H9 (cell line): Measurements from ENCODE around the gene SCO2. TPM values are rescaled to one million over a fixed set of nuclear protein-coding genes. Genes with fewer than 3 reads are reported as not detected.

Experiments
- DNase-seq: peaks from one replicate; pipeline ENCODE4 v3.0.0-alpha.2; 2017
- H2AFZ ChIP-seq: one replicate; pipeline ENCODE4 v1.6.1; 2013; ENCODE audit warnings: mild to moderate bottlenecking, low read length, control low read depth, moderate library complexity
- H2AK5ac ChIP-seq: 2 replicates; pipeline ENCODE4 v1.6.1; 2013; ENCODE audit warnings: low read length, control low read depth, mixed read lengths; ENCODE audit not compliant: insufficient read length
- H2BK120ac ChIP-seq: one replicate; pipeline ENCODE4 v1.6.1; 2013; ENCODE audit warnings: low read depth, mild to moderate bottlenecking, low read length, control low read depth, inconsistent platforms; ENCODE audit not compliant: poor library complexity, severe bottlenecking
- H2BK12ac ChIP-seq: 2 replicates; pipeline ENCODE4 v1.6.1; 2013; ENCODE audit warnings: low read length, control low read depth, mixed read lengths, low read depth; ENCODE audit not compliant: insufficient read length
- H2BK15ac ChIP-seq: 2 replicates; pipeline ENCODE4 v1.6.1; 2013; ENCODE audit warnings: low read depth, low read length, control low read depth
- H2BK20ac ChIP-seq: one replicate; pipeline ENCODE4 v1.6.1; 2013; ENCODE audit warnings: low read depth, mild to moderate bottlenecking, low read length, control low read depth, inconsistent platforms; ENCODE audit not compliant: poor library complexity, severe bottlenecking
- H2BK5ac ChIP-seq: 2 replicates; pipeline ENCODE4 v1.6.1; 2013; ENCODE audit warnings: low read length, control low read depth, mixed read lengths; ENCODE audit not compliant: insufficient read length
- H3K14ac ChIP-seq: 2 replicates; pipeline ENCODE4 v1.6.1; 2013; ENCODE audit warnings: low read length, control low read depth; ENCODE audit not compliant: insufficient read depth
- H3K18ac ChIP-seq: 2 replicates; pipeline ENCODE4 v1.6.1; 2013; ENCODE audit warnings: low read depth, mild to moderate bottlenecking, mixed read lengths, low read length, control low read depth; ENCODE audit not compliant: insufficient read length
- H3K23ac ChIP-seq: 2 replicates; pipeline ENCODE4 v1.6.1; 2013; ENCODE audit warnings: low read length, control low read depth, mixed read lengths, low read depth; ENCODE audit not compliant: insufficient read length
- H3K23me2 ChIP-seq: 2 replicates; pipeline ENCODE4 v1.6.1; 2013; ENCODE audit warnings: low read depth, mild to moderate bottlenecking, mixed read lengths, low read length, control low read depth; ENCODE audit not compliant: insufficient read length, poor library complexity, severe bottlenecking
- H3K27ac ChIP-seq: 2 replicates; pipeline ENCODE4 v1.5.1; 2013; ENCODE audit warnings: low read length, control low read depth, mixed read lengths, low read depth; ENCODE audit not compliant: insufficient read length
- H3K27me3 ChIP-seq: 2 replicates; pipeline ENCODE4 v1.6.1; 2013; ENCODE audit warnings: low read length, control low read depth, inconsistent platforms; ENCODE audit not compliant: insufficient read depth
- H3K4ac ChIP-seq: 2 replicates; pipeline ENCODE4 v1.6.1; 2013; ENCODE audit warnings: low read depth, mild to moderate bottlenecking, control low read depth, inconsistent platforms, low read length, moderate library complexity
- H3K4me1 ChIP-seq: 2 replicates; pipeline ENCODE4 v1.6.1; 2013; ENCODE audit warnings: low read length, control low read depth, inconsistent platforms; ENCODE audit not compliant: insufficient read depth
- H3K4me2 ChIP-seq: 2 replicates; pipeline ENCODE4 v1.6.1; 2013; ENCODE audit warnings: low read length, control low read depth, mixed read lengths; ENCODE audit not compliant: insufficient read length, insufficient read depth
- H3K56ac ChIP-seq: 2 replicates; pipeline ENCODE4 v1.6.1; 2013; ENCODE audit warnings: low read depth, mild to moderate bottlenecking, mixed read lengths, low read length, control low read depth; ENCODE audit not compliant: insufficient read length
- H3K79me1 ChIP-seq: 2 replicates; pipeline ENCODE4 v1.6.1; 2013; ENCODE audit warnings: low read depth, mild to moderate bottlenecking, moderate library complexity, low read length, control low read depth, inconsistent platforms; ENCODE audit not compliant: insufficient read depth, poor library complexity, severe bottlenecking
- H3K79me2 ChIP-seq: 2 replicates; pipeline ENCODE4 v1.6.1; 2013; ENCODE audit warnings: low read length, control low read depth, inconsistent platforms; ENCODE audit not compliant: insufficient read depth
- H3K9ac ChIP-seq: 2 replicates; pipeline ENCODE4 v1.6.1; 2013; ENCODE audit warnings: low read length, control low read depth, mixed read lengths; ENCODE audit not compliant: insufficient read length; ENCODE audit errors: extremely low read depth
- H3K9me3 ChIP-seq: one replicate; pipeline ENCODE4 v1.6.1; 2013; ENCODE audit warnings: low read depth, low read length, inconsistent platforms; ENCODE audit not compliant: control insufficient read depth
- H3T11ph ChIP-seq: one replicate; pipeline ENCODE4 v1.6.1; 2013; ENCODE audit warnings: mild to moderate bottlenecking, low read length, control low read depth, inconsistent platforms
- H4K20me1 ChIP-seq: one replicate; pipeline ENCODE4 v1.6.1; 2013; ENCODE audit not compliant: control insufficient read depth, insufficient read length, insufficient read depth
- H4K5ac ChIP-seq: 2 replicates; pipeline ENCODE4 v1.6.1; 2013; ENCODE audit warnings: low read depth, mild to moderate bottlenecking, mixed read lengths, low read length, control low read depth; ENCODE audit not compliant: insufficient read length
- H4K8ac ChIP-seq: replicated peaks from 2 replicates; pipeline ENCODE4 v1.6.1; 2013; ENCODE audit warnings: low read length, control low read depth, mixed read lengths, low read depth; ENCODE audit not compliant: insufficient read length
- H4K91ac ChIP-seq: 2 replicates; pipeline ENCODE4 v1.6.1; 2013; ENCODE audit warnings: low read depth, mild to moderate bottlenecking, moderate library complexity, mixed read lengths, low read length, control low read depth; ENCODE audit not compliant: insufficient read length
- H3K27ac Mint-ChIP-seq, 3 experiments: 2 replicates in 2 of 3; 3 replicates in 1 of 3; pipeline ENCODE4 v1.8.0; 2020 to 2021; ENCODE audit warnings: mixed read lengths in 3 of 3, mild to moderate bottlenecking in 1 of 3, moderate library complexity in 1 of 3
- H3K27me3 Mint-ChIP-seq: 2 replicates; pipeline ENCODE4 v1.8.0; 2021; ENCODE audit warnings: low read depth, mild to moderate bottlenecking, moderate library complexity, mixed read lengths
- H3K36me3 Mint-ChIP-seq, 3 experiments: 2 replicates in 2 of 3; 3 replicates in 1 of 3; pipeline ENCODE4 v1.8.0; 2020 to 2021; ENCODE audit warnings: low read depth in 3 of 3, mixed read lengths in 3 of 3; ENCODE audit not compliant: insufficient read depth in 1 of 3
- H3K4me1 Mint-ChIP-seq, 2 experiments: 2 replicates each; pipeline ENCODE4 v1.8.0; 2020; ENCODE audit warnings: mixed read lengths in 2 of 2
- H3K4me3 Mint-ChIP-seq, 2 experiments: 2 replicates in 1 of 2; 3 replicates in 1 of 2; pipeline ENCODE4 v1.8.0; 2020 to 2021; ENCODE audit warnings: mild to moderate bottlenecking in 2 of 2, mixed read lengths in 2 of 2, moderate library complexity in 1 of 2
- H3K9me3 Mint-ChIP-seq, 2 experiments: 2 replicates in 1 of 2; 3 replicates in 1 of 2; pipeline ENCODE4 v1.8.0; 2020; ENCODE audit warnings: mild to moderate bottlenecking in 2 of 2, mixed read lengths in 2 of 2, moderate library complexity in 1 of 2
- WGBS: extraction: QIAGEN DNeasy Blood & Tissue Kit; methylation state at CpG from one replicate; pipeline ENCODE4 v1.1.7; 2013; ENCODE audit warnings: missing lambda C conversion rate, low lambda C conversion rate, mixed read lengths; ENCODE audit not compliant: insufficient read length; ENCODE audit errors: extremely low coverage; 5-methylcytosine and 5-hydroxymethylcytosine counted together
- total RNA-seq: library from RNA; stranded (reverse); gene quantifications from 2 replicates; pipeline ENCODE4 v1.2.1, GENCODE V29; 2021
- TF ChIP-seq, protein P1 (sequence below): fragments of 200-600 bp; sonication (generic); conservative IDR thresholded peaks from 3 replicates; pipeline ENCODE4 v1.8.0; 2021; ENCODE audit warnings: antibody characterized with exemption, mild to moderate bottlenecking

The SCO2 gene
- total RNA-seq, 1 experiment from 2014 or later: 3.3 TPM

GRCh38 chr22:50528682-50529415 is 3.5 kb upstream of the SCO2 start:
- Mint-ChIP-seq H3K4me1 (peaks cover 16 to 21% of the 10 kb centered on the region in 2 experiments), H3K36me3 (peaks cover 0 to 5% (median 4%) of the 10 kb centered on the region in 3 experiments; a peak in 3 of 7 replicates), H3K27me3 (peaks cover 68% of the 10 kb centered on the region), H3K4me3 (peak overlapping the region in 1 of 2 experiments; percentile 40; a peak in 1 of 5 replicates), H3K27ac (no peak overlapping the region), H3K9me3 (no peaks in the 10 kb centered on the region; a peak in 1 of 5 replicates)
- Histone ChIP-seq H3K79me2 (no peaks in the 10 kb centered on the region), H3K4ac (no peak overlapping the region), H4K91ac (no peak overlapping the region), H2AFZ (no peak overlapping the region), H3K27me3 (peaks cover 37% of the 10 kb centered on the region; the same call in 1 of the 2 replicates), H3K9me3 (no peaks in the 10 kb centered on the region), H3K23me2 (peaks cover 21% of the 10 kb centered on the region), H2BK15ac (no peak overlapping the region), H3K14ac (no peak overlapping the region), H3K4me1 (peaks cover 3% of the 10 kb centered on the region; the same call in 1 of the 2 replicates), H3K56ac (no peak overlapping the region), H3T11ph (no peak overlapping the region), H3K9ac (no peak overlapping the region), H2BK20ac (no peak overlapping the region), H3K27ac (no peak overlapping the region), H2BK120ac (no peak overlapping the region), H3K4me2 (no peak overlapping the region), H2BK12ac (no peak overlapping the region), H3K18ac (no peak overlapping the region), H3K23ac (no peak overlapping the region), H2AK5ac (no peak overlapping the region), H3K79me1 (no peaks in the 10 kb centered on the region), H2BK5ac (no peak overlapping the region), H4K5ac (no peak overlapping the region), H4K8ac (no peak overlapping the region), H4K20me1 (no peaks in the 10 kb centered on the region)
- no peak for DNase-seq
- TF ChIP-seq, protein P1, sequence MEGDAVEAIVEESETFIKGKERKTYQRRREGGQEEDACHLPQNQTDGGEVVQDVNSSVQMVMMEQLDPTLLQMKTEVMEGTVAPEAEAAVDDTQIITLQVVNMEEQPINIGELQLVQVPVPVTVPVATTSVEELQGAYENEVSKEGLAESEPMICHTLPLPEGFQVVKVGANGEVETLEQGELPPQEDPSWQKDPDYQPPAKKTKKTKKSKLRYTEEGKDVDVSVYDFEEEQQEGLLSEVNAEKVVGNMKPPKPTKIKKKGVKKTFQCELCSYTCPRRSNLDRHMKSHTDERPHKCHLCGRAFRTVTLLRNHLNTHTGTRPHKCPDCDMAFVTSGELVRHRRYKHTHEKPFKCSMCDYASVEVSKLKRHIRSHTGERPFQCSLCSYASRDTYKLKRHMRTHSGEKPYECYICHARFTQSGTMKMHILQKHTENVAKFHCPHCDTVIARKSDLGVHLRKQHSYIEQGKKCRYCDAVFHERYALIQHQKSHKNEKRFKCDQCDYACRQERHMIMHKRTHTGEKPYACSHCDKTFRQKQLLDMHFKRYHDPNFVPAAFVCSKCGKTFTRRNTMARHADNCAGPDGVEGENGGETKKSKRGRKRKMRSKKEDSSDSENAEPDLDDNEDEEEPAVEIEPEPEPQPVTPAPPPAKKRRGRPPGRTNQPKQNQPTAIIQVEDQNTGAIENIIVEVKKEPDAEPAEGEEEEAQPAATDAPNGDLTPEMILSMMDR: no peak
- WGBS: no CpG with 5 or more reads among the region's 15 CpGs
